ENCODE measurements around the gene SYNRG.

Gene SYNRG

DNA sequence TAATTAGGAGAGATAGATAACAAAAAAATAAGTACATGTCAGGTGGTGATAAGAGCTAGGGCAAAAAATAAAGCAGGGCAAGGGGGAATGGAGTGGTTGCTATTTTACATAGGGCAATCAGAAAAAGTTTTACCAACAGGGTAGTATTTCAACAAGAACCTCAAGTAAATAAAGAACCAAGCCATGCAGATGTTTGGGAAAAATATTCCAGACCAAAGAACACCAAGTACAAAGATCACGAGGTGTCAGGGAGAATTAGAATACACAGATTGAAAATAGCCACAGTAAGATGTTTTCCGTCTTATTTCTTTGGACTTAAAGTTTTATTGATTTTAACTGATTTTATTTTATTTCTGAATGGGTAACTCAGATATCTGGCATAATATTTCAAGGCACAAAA lies 11.1 kb downstream of the SYNRG start:
- TF ChIP-seq, protein P1, sequence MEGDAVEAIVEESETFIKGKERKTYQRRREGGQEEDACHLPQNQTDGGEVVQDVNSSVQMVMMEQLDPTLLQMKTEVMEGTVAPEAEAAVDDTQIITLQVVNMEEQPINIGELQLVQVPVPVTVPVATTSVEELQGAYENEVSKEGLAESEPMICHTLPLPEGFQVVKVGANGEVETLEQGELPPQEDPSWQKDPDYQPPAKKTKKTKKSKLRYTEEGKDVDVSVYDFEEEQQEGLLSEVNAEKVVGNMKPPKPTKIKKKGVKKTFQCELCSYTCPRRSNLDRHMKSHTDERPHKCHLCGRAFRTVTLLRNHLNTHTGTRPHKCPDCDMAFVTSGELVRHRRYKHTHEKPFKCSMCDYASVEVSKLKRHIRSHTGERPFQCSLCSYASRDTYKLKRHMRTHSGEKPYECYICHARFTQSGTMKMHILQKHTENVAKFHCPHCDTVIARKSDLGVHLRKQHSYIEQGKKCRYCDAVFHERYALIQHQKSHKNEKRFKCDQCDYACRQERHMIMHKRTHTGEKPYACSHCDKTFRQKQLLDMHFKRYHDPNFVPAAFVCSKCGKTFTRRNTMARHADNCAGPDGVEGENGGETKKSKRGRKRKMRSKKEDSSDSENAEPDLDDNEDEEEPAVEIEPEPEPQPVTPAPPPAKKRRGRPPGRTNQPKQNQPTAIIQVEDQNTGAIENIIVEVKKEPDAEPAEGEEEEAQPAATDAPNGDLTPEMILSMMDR (IDR thresholded peaks at IDR 0.05; ENCODE audit: low read depth, low read length), result no peak
- no peak overlapping the region for H3K4me3 ChIP-seq (ENCODE audit: low read depth, low read length)

DNA sequence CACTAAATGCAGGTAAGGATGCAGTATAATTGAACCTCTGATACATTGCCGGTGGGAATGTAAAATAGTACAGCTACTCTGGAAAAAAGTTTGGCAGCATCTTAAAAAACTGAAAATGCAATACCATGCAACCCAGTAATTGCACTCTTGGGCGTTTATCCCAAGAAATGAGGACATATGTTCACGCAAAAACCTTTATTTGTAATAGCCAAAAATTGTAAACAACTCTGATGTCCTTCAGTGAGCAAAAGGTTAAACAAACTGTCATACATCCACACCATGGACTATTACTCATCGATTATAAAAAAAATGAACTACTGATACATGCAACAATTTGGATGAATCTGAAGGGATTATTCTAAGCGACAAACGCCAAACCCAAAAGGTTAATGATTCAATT lies 16.9 kb downstream of the SYNRG start:
- no peak overlapping the region for H3K4me3 ChIP-seq (ENCODE audit: low read depth, low read length)
- TF ChIP-seq, protein P1 (IDR thresholded peaks at IDR 0.05; ENCODE audit: low read depth, low read length), result no peak

DNA sequence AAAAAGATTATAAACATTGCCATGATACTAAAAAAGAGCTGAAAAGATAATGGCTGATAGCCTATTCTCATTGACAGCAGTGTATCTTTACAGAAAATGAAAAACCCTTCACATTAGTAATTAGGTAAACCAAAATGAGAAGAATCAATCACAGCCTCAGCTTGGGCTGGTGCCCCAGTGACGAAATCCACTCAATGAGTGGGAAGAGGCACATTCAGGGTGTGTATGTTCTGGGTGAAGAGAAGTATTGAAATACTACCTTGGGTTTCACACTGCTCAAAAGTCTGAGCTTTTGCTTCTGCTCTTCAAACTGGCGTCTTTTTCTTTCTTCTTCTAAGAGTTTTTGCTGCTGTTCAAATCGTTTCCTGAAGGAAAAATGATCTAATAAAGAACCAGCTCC lies 24.2 kb downstream of the SYNRG start:
- TF ChIP-seq, protein P1 (IDR thresholded peaks at IDR 0.05; ENCODE audit: low read depth, low read length), result no peak

DNA sequence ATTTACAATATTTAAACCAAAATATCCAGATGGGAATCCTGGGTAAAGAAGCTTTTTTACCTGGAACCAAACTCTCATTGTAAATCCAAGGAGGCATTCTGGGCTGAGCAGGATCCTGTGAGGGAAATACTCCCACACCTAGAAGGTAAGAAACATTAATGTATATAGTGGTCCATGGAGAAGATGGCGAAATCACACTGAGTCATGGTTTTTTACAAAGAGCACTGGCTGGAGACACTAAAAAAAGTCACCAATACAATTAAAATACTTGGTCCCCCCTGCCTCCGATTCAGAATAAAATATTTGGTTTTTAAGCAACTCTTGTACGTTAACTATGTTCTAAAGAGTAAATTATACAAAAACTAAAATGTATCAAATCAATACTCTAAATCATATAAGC lies 32.9 kb downstream of the SYNRG start:
- TF ChIP-seq, protein P1 (IDR thresholded peaks at IDR 0.05; ENCODE audit: low read depth, low read length), result no peak
- H3K4me3 ChIP-seq (ENCODE audit: low read depth, low read length), result no peak overlapping the region

More for the DNA sequence above, 24.2 kb downstream of the SYNRG start:
- no peak overlapping the region for H3K4me3 ChIP-seq (ENCODE audit: low read depth, low read length)

DNA sequence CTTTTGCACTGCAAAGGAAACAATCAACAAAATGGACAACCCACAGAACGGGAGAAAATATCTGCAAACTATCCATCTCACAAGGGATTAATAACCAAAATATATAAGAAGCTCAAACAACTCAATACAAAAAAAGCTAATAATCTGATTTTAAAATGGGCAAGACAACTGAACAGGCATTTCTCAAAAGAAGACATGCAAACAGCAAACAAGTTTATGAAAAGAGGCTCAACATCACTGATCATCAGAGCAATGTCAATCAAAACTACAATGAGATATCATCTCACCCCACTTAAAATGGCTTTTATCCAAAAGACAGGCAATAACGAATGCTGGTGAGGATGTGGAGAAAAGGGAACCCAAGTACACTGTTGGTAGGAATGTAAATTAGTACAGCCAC lies 34.8 kb downstream of the SYNRG start:
- no peak overlapping the region for H3K4me3 ChIP-seq (ENCODE audit: low read depth, low read length)
- TF ChIP-seq, protein P1 (IDR thresholded peaks at IDR 0.05; ENCODE audit: low read depth, low read length), result no peak

DNA sequence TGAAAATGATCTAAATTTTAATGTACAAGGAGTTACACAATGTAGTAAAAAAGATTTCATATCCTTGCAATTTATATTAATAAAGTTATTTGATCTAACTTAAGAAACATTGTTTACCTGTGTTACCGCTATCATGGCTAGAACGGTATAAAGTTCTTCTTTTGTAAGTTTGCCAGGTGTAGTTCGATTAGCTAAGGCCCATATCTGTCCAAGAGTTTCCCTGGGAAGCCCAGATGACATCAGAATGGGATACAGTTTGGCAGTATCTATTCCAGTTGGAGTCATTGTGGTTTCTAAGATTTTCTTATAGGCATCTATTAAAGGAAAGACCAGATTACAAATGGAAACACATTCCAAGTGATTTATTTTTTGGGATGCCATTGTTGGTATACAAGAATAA lies 37.5 kb downstream of the SYNRG start:
- TF ChIP-seq, protein P1 (IDR thresholded peaks at IDR 0.05; ENCODE audit: low read depth, low read length), result no peak
- no peak overlapping the region for H3K4me3 ChIP-seq (ENCODE audit: low read depth, low read length)

DNA sequence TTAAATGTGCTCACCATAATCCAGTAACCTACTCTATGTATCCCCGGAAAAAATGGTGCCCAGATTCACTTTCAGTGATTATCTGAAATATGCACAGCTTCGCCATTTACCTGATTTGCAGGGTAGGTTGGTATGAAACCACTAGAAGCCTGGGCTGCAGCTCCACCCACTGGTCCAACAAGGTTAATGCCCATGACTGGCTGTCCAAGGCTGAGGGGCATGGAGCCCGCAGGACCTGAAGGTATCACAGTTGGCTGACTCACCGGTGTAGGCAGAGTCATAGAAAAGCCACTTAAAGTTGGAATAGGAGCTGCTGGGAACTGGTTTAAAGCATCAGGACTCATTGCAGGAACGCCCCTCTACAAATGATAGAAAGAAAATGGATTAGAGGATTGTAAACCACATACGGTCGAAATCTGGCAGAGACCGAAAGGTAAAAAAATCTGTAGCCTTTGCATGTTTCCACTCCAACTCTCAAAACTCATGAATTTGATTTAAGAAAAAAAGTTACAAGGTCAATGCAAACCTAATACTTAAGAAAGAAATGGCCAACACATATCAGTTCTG lies 38.6 kb downstream of the SYNRG start:
- TF ChIP-seq, protein P1 (IDR thresholded peaks at IDR 0.05; ENCODE audit: low read depth, low read length), result peak; percentile 54
- H3K4me3 ChIP-seq (ENCODE audit: low read depth, low read length), result no peak overlapping the region

Measured in WI38 (cell line).